Mucosa of gallbladder (tissue), 1 donor: ENCODE data around the gene PCDH9. TPM values are rescaled to one million over a fixed set of nuclear protein-coding genes. Genes with fewer than 3 reads are reported as not detected.
"Not testable (repeated sequence)": the region's sequence is repeated elsewhere in the genome, so short reads cannot be mapped to it uniquely, and the experiment has no call there.

Source experiments
- DNase-seq: peaks from one replicate; pipeline ENCODE4 v3.0.0-alpha.2; 2020; ENCODE audit warnings: low spot score
- total RNA-seq: library from RNA; stranded (reverse); gene quantifications from one replicate; pipeline ENCODE4 v1.2.1, GENCODE V29; 2021
- donor health status: DM: no; HTN: no; CAD: no.

The PCDH9 gene
- total RNA-seq, 1 donor from 2014 or later: 9.0 TPM

DNA sequence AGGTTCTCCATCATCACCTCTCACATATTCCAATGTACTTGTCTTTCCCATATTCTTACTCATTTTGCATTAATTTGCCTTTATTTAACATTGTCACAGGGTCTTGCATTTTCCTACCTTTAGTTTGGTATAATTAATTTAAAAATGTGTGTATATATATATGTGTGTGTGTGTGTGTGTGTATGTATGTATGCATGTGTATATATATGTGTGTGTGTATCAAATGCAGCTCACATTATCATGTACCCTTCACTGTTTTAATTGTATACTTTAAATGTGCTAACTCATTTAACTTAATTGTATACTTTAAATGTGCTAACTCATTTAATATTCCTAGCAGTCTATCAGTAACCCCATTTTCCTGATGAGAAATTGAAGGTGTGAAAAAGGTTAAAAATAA lies 104.5 kb downstream of the PCDH9 start:
- no peak for DNase-seq

- no peak for DNase-seq
Observed at GRCh38 chr13:67123165-67123564, 107.0 kb downstream of the PCDH9 start.

- no peak for DNase-seq
Observed at GRCh38 chr13:67122251-67122650, 107.9 kb downstream of the PCDH9 start.

- DNase-seq: no peak
Observed at GRCh38 chr13:67120872-67121531, 109.1 kb downstream of the PCDH9 start.

DNA sequence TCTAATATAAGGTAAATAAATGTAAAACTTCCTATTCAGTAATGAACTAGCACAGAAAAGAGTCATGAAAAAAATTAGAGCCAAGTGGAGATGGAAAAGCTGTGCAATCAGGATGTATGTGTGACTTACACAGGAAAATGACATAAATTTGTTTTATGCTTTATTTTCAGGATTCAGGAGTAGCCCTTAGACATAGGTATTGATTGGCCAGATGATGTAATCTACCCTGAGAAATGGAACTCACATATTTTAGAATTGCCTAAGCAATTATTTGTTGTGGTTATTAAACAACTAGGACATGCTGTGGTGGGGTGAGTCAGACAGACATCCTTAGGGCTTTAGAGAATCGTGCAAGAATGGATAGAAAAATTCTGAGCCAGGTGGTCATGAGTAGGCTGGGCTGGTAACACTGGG lies 110.6 kb downstream of the PCDH9 start:
- no peak for DNase-seq

GRCh38 chr13:67118277-67118676 lies 111.9 kb downstream of the PCDH9 start:
- no peak for DNase-seq

- DNase-seq: no peak
Observed at GRCh38 chr13:67117010-67117550, 113.1 kb downstream of the PCDH9 start.

DNA sequence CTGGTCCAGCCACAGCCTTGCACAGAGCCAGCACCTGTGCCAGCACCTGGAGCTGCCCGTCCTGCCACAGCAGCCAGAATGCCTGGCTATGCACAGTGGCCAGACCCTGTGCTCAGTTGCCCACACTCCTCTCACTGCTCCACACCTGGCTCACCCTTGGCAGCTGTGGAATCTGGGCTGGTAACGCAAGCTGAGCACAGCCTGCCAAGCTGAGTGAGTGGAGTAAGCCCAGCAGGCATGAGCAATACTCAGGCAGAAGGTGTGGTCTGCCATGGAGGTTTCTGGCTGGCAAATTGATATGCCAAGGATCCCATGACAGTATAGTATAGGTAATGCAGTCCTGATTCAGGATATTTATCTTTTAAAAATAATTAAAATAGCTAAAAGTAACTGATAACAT lies 122.2 kb downstream of the PCDH9 start:
- DNase-seq: no peak

DNA sequence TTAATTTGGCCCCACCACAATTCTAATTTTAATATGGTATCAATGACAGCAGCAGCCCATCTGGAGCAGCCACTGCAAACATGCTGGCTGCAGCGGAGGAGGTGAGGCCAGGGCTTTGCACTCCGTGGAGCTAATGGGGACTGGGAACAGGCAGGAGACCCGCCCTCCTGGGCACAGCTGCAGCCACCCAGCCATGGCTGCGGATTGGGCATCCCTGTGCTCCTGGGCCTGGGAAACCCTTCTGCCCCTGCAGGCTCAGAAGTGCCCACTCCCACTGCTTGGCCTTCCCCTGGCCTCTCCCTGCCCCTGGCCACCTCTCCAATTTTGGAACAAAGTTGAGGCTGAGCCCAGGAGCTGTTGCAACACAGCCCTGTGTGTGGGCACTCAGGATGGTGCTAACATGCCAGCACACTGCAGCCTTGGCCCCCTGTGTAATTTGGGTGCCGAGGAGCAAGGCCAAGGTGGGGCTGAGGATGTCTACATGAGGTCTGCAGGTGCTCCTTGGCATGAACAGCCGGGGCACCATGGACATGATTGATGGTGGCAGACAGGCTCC lies 123.6 kb downstream of the PCDH9 start:
- DNase-seq: no peak

DNA sequence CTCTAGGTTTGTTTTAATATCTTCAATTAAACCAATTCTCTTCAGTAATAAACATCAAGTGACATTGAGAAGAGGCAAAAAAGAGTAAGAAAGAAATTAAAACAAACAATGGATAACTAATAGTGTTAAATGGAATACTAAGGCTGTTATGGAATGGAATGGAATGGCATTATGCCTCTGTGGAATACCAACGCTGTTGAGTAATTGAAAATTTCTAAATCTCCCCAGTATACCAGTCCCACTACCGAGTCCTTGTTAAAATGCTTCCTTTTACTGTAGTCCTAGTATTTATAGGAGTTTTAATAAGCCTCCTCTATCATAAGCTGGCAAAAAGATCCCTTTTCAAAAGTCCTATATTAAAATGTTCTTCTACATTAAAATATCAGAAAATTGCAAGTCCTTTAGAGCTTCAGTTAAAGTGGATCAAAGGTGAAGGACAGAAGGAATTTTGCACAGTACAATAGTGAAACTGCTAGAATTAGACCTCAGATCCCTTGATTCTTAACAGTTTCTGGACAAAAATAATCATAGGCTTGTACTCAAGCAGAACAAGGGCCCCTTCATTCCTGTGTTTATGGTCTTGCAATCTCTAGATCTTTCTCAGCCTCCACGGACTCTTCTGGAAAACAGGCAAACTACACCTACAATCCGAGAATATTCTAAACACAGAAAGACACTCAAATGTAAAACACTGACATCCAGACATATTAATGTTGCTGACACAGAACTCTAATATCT lies 128.2 kb downstream of the PCDH9 start:
- no peak for DNase-seq

- DNase-seq: no peak
Observed at GRCh38 chr13:67100730-67101129, 129.4 kb downstream of the PCDH9 start.

GRCh38 chr13:67099494-67099893 lies 130.6 kb downstream of the PCDH9 start:
- no peak for DNase-seq

- DNase-seq: no peak
Observed at GRCh38 chr13:67097892-67098452, 132.2 kb downstream of the PCDH9 start.

DNA sequence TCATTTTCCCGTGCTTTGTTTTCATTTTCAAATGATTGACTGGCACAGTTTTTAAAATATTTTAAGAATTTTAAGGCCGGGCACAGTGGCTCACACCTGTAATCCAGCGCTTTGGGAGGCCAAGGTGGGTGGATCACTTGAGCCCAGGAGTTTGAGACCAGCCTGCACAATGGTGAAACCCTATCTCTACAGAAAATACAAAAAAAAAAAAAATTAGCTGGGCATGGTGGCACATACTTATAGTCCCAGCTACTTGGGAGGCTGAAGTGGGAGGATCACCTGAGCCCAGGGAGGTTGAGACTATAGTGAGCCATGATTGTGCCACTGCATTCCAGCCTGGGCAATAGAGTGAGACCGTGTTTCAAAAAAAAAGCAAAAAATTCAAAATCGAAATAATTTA lies 133.2 kb downstream of the PCDH9 start:
- DNase-seq: not testable (repeated sequence)

DNA sequence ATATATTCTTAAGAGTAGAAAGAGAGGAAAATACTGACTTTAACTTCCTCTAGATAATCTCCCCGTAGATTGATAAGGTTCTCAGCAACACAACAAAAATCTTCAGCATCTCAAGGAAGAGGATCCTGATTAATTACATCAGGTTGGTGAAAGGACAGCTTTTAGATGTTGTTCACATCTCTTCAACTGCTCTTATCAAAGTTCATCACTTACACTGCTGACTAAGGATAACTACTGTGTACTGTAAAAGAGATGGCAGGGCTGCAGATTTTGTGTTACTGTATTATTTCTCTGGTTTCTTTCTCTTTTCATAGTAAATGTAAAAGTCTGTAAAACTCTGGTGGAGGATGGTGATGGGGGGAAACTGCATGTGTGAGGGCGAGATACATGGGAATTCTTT lies 133.7 kb downstream of the PCDH9 start:
- no peak for DNase-seq

GRCh38 chr13:67095621-67096020 lies 134.5 kb downstream of the PCDH9 start:
- DNase-seq: no peak

DNA sequence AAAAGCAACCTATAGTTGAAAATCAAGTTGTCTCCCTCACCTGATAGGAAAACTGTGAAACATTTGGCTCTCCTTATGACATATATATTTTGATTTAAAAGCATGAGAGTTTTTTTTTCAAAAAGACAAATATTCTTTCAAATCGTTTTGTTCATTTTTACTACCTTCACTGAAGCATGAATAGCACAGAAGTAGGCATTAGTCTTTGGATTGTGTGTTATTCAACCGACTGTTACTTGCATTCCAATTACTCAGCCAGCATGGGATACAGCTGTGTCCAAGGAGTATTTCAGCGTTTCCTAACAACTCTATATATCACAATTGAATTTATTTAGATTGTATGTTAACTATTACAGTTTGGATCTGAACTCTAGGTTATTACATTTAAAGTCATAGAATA lies 135.2 kb downstream of the PCDH9 start:
- no peak for DNase-seq

DNA sequence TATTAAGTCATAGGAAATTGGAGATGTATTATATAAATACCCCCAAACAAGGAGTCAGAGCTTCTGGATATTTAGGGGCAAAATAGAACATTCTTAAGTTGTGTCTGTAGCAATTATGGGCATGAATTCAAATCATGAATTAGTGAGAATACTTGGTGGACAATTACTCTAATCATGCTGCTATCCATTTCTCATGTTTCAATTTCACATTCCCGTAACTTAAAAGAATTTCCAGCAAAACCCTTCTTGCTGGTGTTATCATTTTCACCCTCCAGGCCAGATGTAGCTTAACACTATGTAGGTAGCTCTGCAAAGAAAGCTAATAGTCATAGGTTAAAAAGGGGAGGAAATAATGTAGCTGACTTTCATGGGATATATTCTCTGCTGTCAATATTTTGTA lies 136.1 kb downstream of the PCDH9 start:
- no peak for DNase-seq

GRCh38 chr13:67091603-67092002 lies 138.5 kb downstream of the PCDH9 start:
- no peak for DNase-seq

GRCh38 chr13:67090856-67091255 lies 139.3 kb downstream of the PCDH9 start:
- no peak for DNase-seq

- DNase-seq: no peak
Observed at GRCh38 chr13:67087527-67087926, 142.6 kb downstream of the PCDH9 start.

DNA sequence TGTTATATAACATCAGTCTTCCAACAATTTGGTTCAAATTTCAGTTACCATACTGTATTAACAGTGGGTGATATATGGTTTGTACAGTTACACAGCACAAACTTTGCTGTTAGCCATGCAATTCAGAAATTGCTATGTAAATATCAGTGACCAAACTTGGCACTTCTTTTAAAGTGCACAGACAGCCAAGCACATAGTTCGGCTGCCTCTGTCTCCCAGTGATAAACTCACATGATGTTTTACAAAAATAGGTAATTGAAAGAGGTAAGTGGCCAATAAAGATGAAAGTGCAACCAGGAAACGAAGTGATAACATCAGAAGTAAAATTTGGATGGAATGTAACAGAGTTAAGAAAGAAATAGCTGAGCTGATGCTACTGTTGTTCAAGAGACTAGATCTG lies 143.9 kb downstream of the PCDH9 start:
- DNase-seq: no peak

GRCh38 chr13:67084066-67084465 lies 146.1 kb downstream of the PCDH9 start:
- no peak for DNase-seq
